Measurements from ENCODE around the gene MIEF2.
A peak's percentile ranks its signal among the peaks of the same experiment; 100 is the strongest.
"Not testable (repeated sequence)": the region's sequence is repeated elsewhere in the genome, so short reads cannot be mapped to it uniquely, and the experiment has no call there.

The MIEF2 gene, protein sequence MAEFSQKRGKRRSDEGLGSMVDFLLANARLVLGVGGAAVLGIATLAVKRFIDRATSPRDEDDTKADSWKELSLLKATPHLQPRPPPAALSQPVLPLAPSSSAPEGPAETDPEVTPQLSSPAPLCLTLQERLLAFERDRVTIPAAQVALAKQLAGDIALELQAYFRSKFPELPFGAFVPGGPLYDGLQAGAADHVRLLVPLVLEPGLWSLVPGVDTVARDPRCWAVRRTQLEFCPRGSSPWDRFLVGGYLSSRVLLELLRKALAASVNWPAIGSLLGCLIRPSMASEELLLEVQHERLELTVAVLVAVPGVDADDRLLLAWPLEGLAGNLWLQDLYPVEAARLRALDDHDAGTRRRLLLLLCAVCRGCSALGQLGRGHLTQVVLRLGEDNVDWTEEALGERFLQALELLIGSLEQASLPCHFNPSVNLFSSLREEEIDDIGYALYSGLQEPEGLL

DNA sequence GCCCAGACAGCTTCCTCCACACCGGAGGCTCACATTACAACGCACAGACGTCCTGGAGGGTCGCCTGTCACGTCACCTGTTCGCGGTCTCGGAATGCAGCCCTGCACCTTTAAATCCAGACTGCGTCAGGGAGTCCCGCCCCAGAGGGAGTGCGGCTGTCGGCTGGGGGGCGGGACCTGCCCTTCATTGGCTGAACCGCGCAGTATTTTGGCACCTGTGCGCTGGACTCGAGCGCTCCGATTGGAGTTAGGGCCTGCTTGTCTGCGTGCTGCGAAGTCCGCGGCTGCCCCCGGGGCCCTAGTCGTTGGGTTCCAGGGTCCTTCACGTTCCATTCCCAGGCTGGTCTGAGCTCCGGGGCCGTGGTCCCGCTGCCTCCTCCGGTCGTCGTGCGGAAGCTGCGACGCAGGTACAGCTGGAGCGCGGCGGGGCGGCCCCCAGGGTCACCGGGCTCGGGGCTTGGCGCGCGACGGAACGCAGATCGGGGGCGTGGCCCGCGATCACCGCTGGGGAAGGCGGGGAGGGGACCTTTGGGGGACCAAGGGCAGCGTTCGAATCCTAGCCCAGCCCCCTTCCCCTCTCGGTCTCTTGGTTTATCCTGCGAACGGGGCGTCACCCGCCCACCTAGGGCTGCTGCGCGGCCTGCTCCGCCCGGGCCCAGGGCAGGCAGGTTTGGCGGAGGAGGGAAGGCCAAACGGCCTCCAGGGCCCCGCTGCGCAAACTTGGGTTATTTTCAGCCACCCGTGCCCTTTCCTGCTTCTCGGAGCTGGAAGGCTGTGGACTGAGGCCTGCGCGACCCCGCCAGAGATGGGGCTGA lies at the start of gene MIEF2:
TSS of gene MIEF2 (plus strand) at position 331 of the 814 bp plus-strand sequence. CDS start 2,059 bp downstream, outside the sequence.
- peak; percentile 87 for DNase-seq (ENCODE audit: low read depth)

GRCh38 chr17:18213666-18214270 lies 46.7 kb upstream of the MIEF2 start:
- no peak for DNase-seq (ENCODE audit: low read depth)

DNA sequence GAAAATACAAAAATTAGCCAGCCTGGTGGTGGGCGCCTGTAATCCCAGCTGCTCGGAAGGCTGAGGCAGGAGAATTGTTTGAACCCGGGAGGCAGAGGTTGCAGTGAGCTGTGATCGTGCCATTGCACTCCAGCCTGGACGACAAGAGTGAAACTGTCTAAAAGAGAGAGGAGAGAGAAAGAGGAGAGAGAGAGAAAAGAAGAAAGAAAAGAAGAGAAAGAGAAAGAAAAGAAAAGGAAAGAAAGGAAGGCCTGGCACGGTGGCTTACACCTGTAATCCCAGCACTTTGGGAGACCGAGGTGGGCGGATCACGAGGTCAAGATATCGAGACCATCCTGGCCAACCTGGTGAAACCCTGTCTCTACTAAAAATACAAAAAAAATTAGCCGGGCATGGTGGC lies 43.6 kb upstream of the MIEF2 start:
- DNase-seq (ENCODE audit: low read depth) = not testable (repeated sequence)

DNA sequence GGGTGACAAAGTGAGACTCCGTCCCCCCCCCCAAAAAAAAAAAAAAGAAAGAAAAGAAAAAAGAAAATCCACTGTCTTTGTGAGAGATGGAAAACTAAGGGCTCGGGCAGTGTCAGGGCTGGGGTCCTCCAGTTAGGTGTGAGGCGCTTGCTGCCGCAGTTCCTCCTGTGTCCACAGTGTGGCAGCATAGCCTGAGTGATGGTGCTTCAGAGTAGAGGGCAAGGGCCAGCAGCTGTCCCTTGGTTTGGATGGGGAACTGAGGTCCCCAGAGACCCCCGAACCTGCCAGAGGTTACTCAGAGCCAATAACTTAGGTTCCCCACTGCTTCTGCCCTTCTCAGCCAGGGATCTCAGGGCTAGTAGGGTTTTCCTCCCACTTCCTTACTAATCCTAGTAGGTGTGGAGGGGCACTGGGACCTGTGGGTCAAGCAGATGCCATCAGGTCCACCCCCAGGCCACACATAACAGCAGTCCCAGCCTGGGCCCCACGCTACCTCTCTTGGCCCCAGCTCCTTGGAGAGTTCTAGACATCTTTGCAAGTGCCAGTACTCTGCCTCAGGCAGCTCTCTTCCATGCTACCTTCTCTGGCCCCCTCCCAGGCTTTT lies 42.9 kb upstream of the MIEF2 start:
- DNase-seq (ENCODE audit: low read depth) = peak; percentile 55

DNA sequence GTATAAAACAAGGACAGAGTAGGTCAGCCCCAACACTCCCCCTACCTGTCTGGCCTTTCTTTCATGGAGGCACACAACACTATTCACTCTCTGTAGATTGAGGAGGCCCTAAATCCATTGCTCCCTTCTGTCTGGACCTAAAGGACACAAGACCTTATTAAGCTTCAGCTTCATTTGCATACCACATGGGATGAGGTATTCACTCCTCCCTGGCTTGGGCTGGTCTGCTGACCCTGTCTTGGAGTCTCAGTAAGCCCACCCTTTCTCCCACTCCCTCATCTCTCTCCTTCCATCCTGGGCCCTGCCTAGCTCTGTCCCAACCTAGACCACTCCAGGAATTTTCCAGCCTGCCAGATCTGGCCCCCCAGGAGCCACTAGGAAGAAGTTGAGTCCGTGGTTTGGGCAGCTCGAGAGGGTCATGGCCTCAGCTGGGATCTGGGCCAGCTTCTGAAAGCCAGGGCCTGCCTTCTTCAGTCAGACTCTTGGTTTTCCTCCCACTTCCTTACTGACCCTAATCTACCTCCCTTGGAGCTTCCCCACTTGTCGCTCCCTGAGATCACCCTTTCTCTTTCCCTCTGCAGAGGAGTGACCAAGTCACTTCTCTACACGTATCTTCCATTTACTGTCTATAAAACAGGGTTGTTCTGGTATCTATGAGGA lies 41.6 kb upstream of the MIEF2 start:
- no peak for DNase-seq (ENCODE audit: low read depth)

GRCh38 chr17:18224053-18224386 lies 36.4 kb upstream of the MIEF2 start:
- no peak for DNase-seq (ENCODE audit: low read depth)

DNA sequence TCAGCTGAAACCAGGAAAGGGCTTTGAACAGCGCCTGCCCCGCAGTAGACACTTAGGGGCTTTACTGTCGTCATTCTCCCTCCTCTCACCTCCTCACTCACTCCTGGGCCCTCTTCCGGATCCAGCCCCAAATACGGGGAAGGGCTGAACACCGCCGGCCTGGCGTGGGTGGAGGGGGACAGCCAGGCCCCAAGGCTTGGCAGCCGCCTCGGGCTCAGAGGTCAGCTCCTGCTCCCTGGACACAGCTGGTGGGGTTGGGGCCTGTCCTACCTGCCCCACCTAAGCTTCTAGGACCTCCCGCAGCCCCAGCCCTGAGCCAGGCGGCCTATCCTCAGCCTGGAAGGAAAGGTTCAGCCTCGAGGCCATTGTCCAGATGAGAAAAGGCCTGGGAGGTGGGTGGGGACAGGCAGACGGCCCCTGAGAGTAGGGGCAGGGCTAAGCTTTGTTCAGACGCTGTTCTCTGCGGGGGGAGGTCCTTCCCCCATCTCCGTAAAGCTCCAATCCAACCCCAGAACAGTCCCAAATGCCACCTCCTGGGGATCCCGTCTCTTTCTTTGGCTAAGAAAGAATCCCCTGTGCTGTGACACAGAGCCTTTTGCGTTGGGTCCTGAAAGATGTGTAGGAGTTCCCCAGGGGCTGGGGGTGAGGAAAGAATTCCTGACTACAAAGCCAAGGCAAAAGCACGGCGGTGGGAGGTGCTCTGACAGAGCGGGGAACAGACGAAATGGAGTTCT lies 35.9 kb upstream of the MIEF2 start:
- DNase-seq (ENCODE audit: low read depth) = no peak

DNA sequence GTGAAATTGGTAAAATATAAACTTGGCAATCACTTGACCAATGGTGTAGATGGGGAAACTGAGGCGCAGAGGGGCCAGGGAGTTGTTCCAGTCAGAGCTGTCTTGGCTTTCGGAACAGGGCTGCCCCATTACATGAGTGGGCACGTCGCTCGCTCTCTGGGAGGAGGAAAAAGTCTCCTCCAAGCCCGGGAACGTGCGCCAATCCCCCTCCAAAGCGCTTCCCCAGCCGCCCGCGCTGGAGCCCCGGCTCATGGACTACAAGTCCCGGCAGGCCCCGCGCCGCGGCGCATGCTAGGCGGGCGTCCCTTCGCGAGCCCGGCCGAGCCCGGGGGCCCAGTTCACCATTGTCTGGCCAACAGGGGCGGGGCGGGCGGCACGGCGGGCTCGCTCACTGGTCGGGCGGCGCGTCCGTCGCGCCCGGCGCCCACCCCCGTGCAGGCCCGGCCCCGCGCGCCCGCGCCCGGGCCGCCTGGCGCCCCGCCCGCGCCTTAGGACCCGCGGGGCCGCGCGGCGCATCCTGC lies 35.3 kb upstream of the MIEF2 start, which contains the start of gene LLGL1:
TSS of gene LLGL1 (plus strand) at position 515 of the 521 bp plus-strand sequence. CDS start 48 bp downstream, outside the sequence.
- peak; percentile 87 for DNase-seq (ENCODE audit: low read depth)

- DNase-seq (ENCODE audit: low read depth) = no peak
Observed at GRCh38 chr17:18225642-18226283, 34.7 kb upstream of the MIEF2 start.

- DNase-seq (ENCODE audit: low read depth) = no peak
Observed at GRCh38 chr17:18226284-18226945, 34.0 kb upstream of the MIEF2 start.

DNA sequence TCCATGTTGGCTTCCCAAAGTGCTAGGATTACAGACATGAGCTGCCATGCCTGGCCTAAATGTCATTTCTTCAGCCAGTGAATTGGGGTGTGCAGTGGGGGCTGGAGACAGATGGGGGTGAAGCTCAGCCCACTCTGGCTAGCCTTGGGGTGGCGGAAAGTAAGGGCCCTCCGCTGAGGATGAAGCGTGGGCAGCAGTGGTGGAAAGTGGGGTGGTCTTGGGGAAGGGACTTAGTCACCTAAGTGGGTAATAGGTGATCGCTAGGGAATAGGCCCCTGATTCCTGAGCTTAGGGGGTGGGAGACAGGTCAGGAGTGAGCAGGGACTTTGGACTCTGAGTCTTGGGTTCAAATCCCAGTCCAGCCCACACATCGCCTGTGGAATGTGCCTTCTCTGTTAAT lies 32.8 kb upstream of the MIEF2 start:
- no peak for DNase-seq (ENCODE audit: low read depth)

DNA sequence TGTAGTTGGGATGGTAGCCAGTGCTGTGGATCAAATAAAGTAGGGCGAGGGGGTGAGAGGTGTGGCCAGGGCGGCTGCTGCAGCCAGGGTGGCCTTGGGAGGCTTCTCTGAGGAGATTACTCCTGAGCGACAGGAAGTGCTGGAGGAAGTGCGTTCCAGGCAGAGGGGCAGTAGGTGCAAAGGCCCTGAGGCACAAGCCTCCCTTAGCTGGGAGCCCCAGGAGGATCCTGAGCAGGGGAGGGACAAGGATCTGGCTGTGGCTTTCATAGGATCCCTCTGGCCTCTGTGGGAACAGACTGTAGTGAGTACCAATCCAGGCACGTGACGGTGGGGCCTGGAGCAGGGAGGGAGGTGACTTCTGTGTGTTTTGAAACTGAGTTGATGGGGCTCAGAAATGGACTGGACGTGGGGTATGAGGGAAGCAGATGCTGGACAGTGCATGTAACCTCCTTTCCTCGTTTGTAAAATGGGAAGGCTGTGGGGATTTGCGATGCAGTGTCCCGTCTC lies 32.2 kb upstream of the MIEF2 start:
- DNase-seq (ENCODE audit: low read depth) = no peak

DNA sequence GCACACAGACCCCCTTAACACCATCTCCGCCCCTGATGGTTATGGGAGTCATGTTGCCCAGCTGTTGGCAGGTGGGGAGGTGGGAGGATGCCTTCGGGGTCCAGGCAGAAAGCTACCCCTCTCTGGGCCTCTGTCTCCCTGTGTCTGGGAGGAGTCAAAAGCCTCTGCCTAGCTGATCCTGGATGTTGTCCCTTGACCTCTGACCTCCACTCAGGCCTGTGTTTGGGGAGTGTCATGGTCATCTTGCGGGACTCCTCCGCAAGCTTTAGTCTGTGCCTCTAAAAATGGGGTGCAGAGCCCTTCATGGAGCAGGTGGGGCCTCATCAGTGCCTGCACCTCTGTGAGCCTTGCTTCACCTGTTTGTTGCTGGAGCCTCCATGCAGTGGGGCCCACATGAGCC lies 31.2 kb upstream of the MIEF2 start:
- DNase-seq (ENCODE audit: low read depth) = no peak

- no peak for DNase-seq (ENCODE audit: low read depth)
Observed at GRCh38 chr17:18229771-18230170, 30.7 kb upstream of the MIEF2 start.

DNA sequence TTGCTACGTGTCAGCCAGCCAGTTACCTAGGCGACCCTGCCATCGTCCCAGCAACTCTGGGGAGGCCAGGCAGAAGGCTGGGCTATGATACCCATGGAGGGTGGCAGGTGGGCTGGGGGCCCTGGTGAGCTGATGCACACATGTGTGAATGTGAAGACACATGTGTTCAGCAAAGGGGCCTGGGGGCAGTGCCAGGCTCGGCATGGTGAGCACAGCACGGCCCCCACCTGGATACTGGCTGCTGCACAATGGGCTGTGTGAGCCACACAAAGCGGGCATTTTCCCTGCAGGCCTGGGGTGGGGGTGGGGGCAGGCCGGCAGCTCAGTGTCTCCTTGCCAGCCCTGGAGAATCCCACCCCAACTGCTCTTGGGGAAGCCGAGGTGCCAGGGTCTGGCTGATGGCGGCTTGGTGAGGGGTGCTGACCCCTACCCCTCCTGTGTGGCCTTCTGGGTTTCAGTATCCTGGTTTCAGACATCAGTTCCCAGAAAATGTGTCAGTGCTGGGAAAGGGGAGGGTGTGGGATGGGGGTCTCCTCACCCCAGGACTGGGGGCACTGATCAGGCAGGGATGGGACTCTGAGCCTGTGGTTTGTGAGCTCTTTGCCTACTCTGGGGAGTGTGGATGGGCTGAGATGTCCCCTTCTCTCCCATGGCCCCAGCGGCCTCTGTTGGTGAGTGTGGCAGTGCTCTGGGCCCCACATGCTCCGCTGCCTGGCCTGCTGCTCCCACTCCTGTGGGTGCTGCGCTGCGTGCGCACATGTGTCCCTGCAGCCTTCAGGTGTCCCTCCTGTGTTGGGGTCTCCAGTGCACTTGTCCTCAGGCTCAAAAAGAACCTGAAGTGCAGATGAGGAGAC lies 29.9 kb upstream of the MIEF2 start:
- no peak for DNase-seq (ENCODE audit: low read depth)

- no peak for DNase-seq (ENCODE audit: low read depth)
Observed at GRCh38 chr17:18231164-18231563, 29.3 kb upstream of the MIEF2 start.

- DNase-seq (ENCODE audit: low read depth) = no peak
Observed at GRCh38 chr17:18233803-18234518, 26.5 kb upstream of the MIEF2 start.

- no peak for DNase-seq (ENCODE audit: low read depth)
Observed at GRCh38 chr17:18234853-18235380, 25.5 kb upstream of the MIEF2 start.
